Astrocyte (in vitro differentiated cells and primary cell): ENCODE measurements around the gene REXO1.
"Not testable (repeated sequence)": the region's sequence is repeated elsewhere in the genome, so short reads cannot be mapped to it uniquely, and the experiment has no call there.

Source experiments
- CTCF ChIP-seq: IDR thresholded peaks from 2 replicates; pipeline ENCODE4 v1.5.1; 2011; ENCODE audit warnings: low read depth, mild to moderate bottlenecking, inconsistent platforms, low read length, moderate library complexity; ENCODE audit not compliant: insufficient read depth
- EZH2 ChIP-seq: IDR thresholded peaks from 2 replicates; pipeline ENCODE4 v1.6.1; 2012; ENCODE audit warnings: mild to moderate bottlenecking, low read length, inconsistent platforms; ENCODE audit not compliant: insufficient read depth

GRCh38 chr19:1881393-1882088 is 33.3 kb upstream of the REXO1 start:
- TF ChIP-seq CTCF, EZH2: not testable (repeated sequence)
